HG03378 (cell line): Measurements from ENCODE around the gene LMTK2.

Experiments
- ATAC-seq: cut with Tn5 transposase; IDR thresholded peaks from one replicate; pipeline ENCODE4 v1.9.1; 2021; ENCODE audit warnings: mild to moderate bottlenecking, moderate library complexity; ENCODE audit not compliant: unreplicated experiment

Gene LMTK2

GRCh38 chr7:98252425-98253054 is 145.9 kb downstream of the LMTK2 start:
- ATAC-seq: no peak

GRCh38 chr7:98254516-98254915 is 147.9 kb downstream of the LMTK2 start:
- no peak for ATAC-seq

- ATAC-seq: no peak
These were observed 148.4 kb downstream of the LMTK2 start for GRCh38 chr7:98254951-98255610.

GRCh38 chr7:98256431-98256830 is 149.8 kb downstream of the LMTK2 start:
- ATAC-seq: no peak

GRCh38 chr7:98257701-98258100 is 151.0 kb downstream of the LMTK2 start:
- no peak for ATAC-seq
